ENCODE results near the gene RAPGEF3.

The RAPGEF3 gene

GRCh38 chr12:47783821-47784819 lies 25.4 kb upstream of the RAPGEF3 start:
- H3K9me3 ChIP-seq, result no peaks in the 10 kb centered on the region
- no peak for TF ChIP-seq CTCF (IDR thresholded peaks at IDR 0.05; ENCODE audit: low read depth, low read length)
- H3K27me3 ChIP-seq, result no peaks in the 10 kb centered on the region
- peaks cover 52% of the 10 kb centered on the region for H3K36me3 ChIP-seq
- DNase-seq, result no peak
- no peak overlapping the region for H3K4me3 ChIP-seq (ENCODE audit: low read depth, low read length)
- peaks cover 1% of the 10 kb centered on the region for H3K4me1 ChIP-seq

- Histone ChIP-seq H3K27me3 (no peaks in the 10 kb centered on the region), H3K36me3 (peaks cover 45% of the 10 kb centered on the region), H3K4me3 (ENCODE audit: low read depth, low read length) (no peak overlapping the region), H3K9me3 (no peaks in the 10 kb centered on the region), H3K4me1 (peaks cover 9% of the 10 kb centered on the region)
- TF ChIP-seq CTCF (IDR thresholded peaks at IDR 0.05; ENCODE audit: low read depth, low read length), result no peak
- no peak for DNase-seq
These were observed 24.5 kb upstream of the RAPGEF3 start for GRCh38 chr12:47783024-47783755.

GRCh38 chr12:47782372-47782770 lies 23.7 kb upstream of the RAPGEF3 start:
- Histone ChIP-seq H3K27me3 (no peaks in the 10 kb centered on the region), H3K9me3 (no peaks in the 10 kb centered on the region), H3K4me3 (ENCODE audit: low read depth, low read length) (no peak overlapping the region), H3K4me1 (peaks cover 17% of the 10 kb centered on the region), H3K36me3 (peaks cover 39% of the 10 kb centered on the region)
- TF ChIP-seq CTCF (IDR thresholded peaks at IDR 0.05; ENCODE audit: low read depth, low read length), result no peak
- no peak for DNase-seq

- no peak overlapping the region for H3K4me3 ChIP-seq (ENCODE audit: low read depth, low read length)
- DNase-seq, result no peak
- no peaks in the 10 kb centered on the region for H3K9me3 ChIP-seq
- H3K27me3 ChIP-seq, result no peaks in the 10 kb centered on the region
- peaks cover 23% of the 10 kb centered on the region for H3K4me1 ChIP-seq
- TF ChIP-seq CTCF (IDR thresholded peaks at IDR 0.05; ENCODE audit: low read depth, low read length), result no peak
- peaks cover 36% of the 10 kb centered on the region for H3K36me3 ChIP-seq
These were observed 23.0 kb upstream of the RAPGEF3 start for GRCh38 chr12:47781479-47782371.

GRCh38 chr12:47779943-47780504 lies 21.3 kb upstream of the RAPGEF3 start:
- no peak for TF ChIP-seq CTCF (IDR thresholded peaks at IDR 0.05; ENCODE audit: low read depth, low read length)
- no peak for DNase-seq
- H3K36me3 ChIP-seq, result peaks cover 22% of the 10 kb centered on the region
- H3K27me3 ChIP-seq, result no peaks in the 10 kb centered on the region
- no peaks in the 10 kb centered on the region for H3K9me3 ChIP-seq
- H3K4me1 ChIP-seq, result peaks cover 40% of the 10 kb centered on the region
- H3K4me3 ChIP-seq (ENCODE audit: low read depth, low read length), result no peak overlapping the region
